Lung (tissue), 12 donors: Measurements from ENCODE around the gene GNRH2. TPM values are rescaled to one million over a fixed set of nuclear protein-coding genes. Genes with fewer than 3 reads are reported as not detected.

Experiments used
- ATAC-seq: fragments of 200-7000 bp; cut with Tn5 transposase; one replicate; pipeline ENCODE4 v1.9.1; 2020; ENCODE audit warnings: moderate number of reproducible peaks; ENCODE audit not compliant: insufficient read depth, low FRiP score
- DNase-seq, 3 donors: peaks; one replicate each; pipeline ENCODE4 v3.0.0-alpha.2; 2013 to 2017
- H3K27ac ChIP-seq, 2 donors: one replicate each; pipeline ENCODE4 v1.5.1; 2013; ENCODE audit warnings: mild to moderate bottlenecking in 2 of 2, moderate library complexity in 2 of 2, control low read depth in 1 of 2, inconsistent platforms in 1 of 2, low read depth in 1 of 2, low read length in 1 of 2
- H3K27me3 ChIP-seq, 3 donors: one replicate each; pipeline ENCODE4 v1.5.1; 2013; ENCODE audit warnings: low read length in 2 of 3; ENCODE audit not compliant: control insufficient read depth in 3 of 3, insufficient read depth in 3 of 3
- H3K36me3 ChIP-seq, 4 donors: one replicate each; pipeline ENCODE4 v1.5.1; 2013; ENCODE audit warnings: low read length in 4 of 4, mild to moderate bottlenecking in 1 of 4, moderate library complexity in 1 of 4; ENCODE audit not compliant: control insufficient read depth in 4 of 4, insufficient read depth in 4 of 4
- H3K4me1 ChIP-seq, 5 donors: one replicate each; pipeline ENCODE4 v1.5.1; 2013; ENCODE audit warnings: low read length in 5 of 5, mild to moderate bottlenecking in 2 of 5, moderate library complexity in 1 of 5; ENCODE audit not compliant: control insufficient read depth in 5 of 5, insufficient read depth in 5 of 5
- H3K4me3 ChIP-seq: one replicate; pipeline ENCODE4 v1.5.1; 2013; ENCODE audit warnings: mild to moderate bottlenecking, control low read depth, moderate library complexity
- H3K9ac ChIP-seq, 2 donors: one replicate each; pipeline ENCODE4 v1.5.1; 2013; ENCODE audit warnings: low read length in 2 of 2, control low read depth in 1 of 2; ENCODE audit not compliant: insufficient read depth in 1 of 2
- H3K9me3 ChIP-seq, 4 donors: one replicate each; pipeline ENCODE4 v1.5.1; 2013; ENCODE audit warnings: low read length in 3 of 4, mild to moderate bottlenecking in 1 of 4, moderate library complexity in 1 of 4; ENCODE audit not compliant: control insufficient read depth in 4 of 4, insufficient read depth in 3 of 4
- CTCF ChIP-seq: IDR thresholded peaks from 2 replicates; pipeline ENCODE4 v1.5.1; 2012; ENCODE audit warnings: mild to moderate bottlenecking; ENCODE audit errors: control extremely low read depth, extremely low read depth
- WGBS, 2 donors: extraction: QIAGEN DNeasy Blood & Tissue Kit; methylation state at CpG; one replicate each; pipeline ENCODE4 v1.1.7; 2013; 5-methylcytosine and 5-hydroxymethylcytosine counted together
- polyA plus RNA-seq, 2 donors: library from polyadenylated mRNA; stranded (reverse); fragments of 200-250 nt; gene quantifications; one replicate each; pipeline ENCODE4 v1.2.1, GENCODE V29; 2013
- total RNA-seq, 2 donors: library from RNA; depleted of rRNA in 1 of 2; stranded (reverse); fragments of >200 nt in 1 of 2; gene quantifications; one replicate each; pipeline ENCODE4 v1.2.1, GENCODE V29; 2014 to 2021
- donor health status: control.
- donor health status: control.
- donor health status: Bipolar disorder and iron deficiency.
- donor health status: healthy.
- donor health status: DM: yes; HTN: yes; CAD: no.

GNRH2 gene
- total and polyA plus RNA-seq, 4 donors: 0.14 to 0.46 (median 0.16) TPM; not detected in 1

- Histone ChIP-seq H3K9ac (peak within 1 kb of the TSS; percentile 31 to 51), H3K36me3 (peaks cover 10 to 24% (median 20%) of the 10 kb centered on the region in 4 donors), H3K27ac (peak within 1 kb of the TSS; percentile 95 to 98), H3K9me3 (no peaks in the 10 kb centered on the region), H3K4me1 (peaks cover 0 to 30% (median 13%) of the 10 kb centered on the region in 5 donors), H3K27me3 (no peaks in the 10 kb centered on the region), H3K4me3 (peak within 1 kb of the TSS; percentile 64)
- no peak for TF ChIP-seq CTCF
- 0% methylated on average over 95 to 104 of the region's 104 CpGs for whole genome bisulfite sequencing, 2 donors
- ATAC-seq (peak; percentile 94), DNase-seq (peak; percentile 92 to 95 (median 92))
These were observed 2.6 kb downstream of the GNRH2 start, which contains the start of gene MRPS26 for GRCh38 chr20:3045816-3046676. TSS of gene MRPS26 (plus strand) at chr20:3046052. CDS start at chr20:3046069, 17 bp downstream.

GRCh38 chr20:3046677-3047462, 3.4 kb downstream of the GNRH2 start:
- H3K9ac ChIP-seq: peak overlapping the region; percentile 31 to 51
- H3K27ac ChIP-seq: peak overlapping the region; percentile 95 to 98
- H3K4me3 ChIP-seq: peak overlapping the region; percentile 64
- H3K4me1 ChIP-seq: peaks cover 0 to 25% (median 11%) of the 10 kb centered on the region in 5 donors
- no peak for TF ChIP-seq CTCF
- DNase-seq (peak; percentile 7 to 56 (median 33)), ATAC-seq (no peak)
- H3K9me3 ChIP-seq: no peaks in the 10 kb centered on the region
- peaks cover 10 to 24% (median 20%) of the 10 kb centered on the region in 4 donors for H3K36me3 ChIP-seq
- no peaks in the 10 kb centered on the region for H3K27me3 ChIP-seq
- WGBS, 2 donors: 43 to 46% methylated on average over 39 of the region's 39 CpGs

- no peak overlapping the region for H3K27ac ChIP-seq
- ATAC-seq: no peak
- no peak for DNase-seq
- 85% methylated on average over 14 of the region's 14 CpGs for WGBS, 2 donors
- H3K4me3 ChIP-seq: no peak overlapping the region
- peaks cover 0 to 16% (median 3%) of the 10 kb centered on the region in 5 donors for H3K4me1 ChIP-seq
- no peaks in the 10 kb centered on the region for H3K9me3 ChIP-seq
- H3K9ac ChIP-seq: no peak overlapping the region
- peaks cover 10 to 24% (median 20%) of the 10 kb centered on the region in 4 donors for H3K36me3 ChIP-seq
- H3K27me3 ChIP-seq: no peaks in the 10 kb centered on the region
- TF ChIP-seq CTCF: no peak
These were observed 4.3 kb downstream of the GNRH2 start for GRCh38 chr20:3047486-3048419.
